Esophagus squamous epithelium (tissue), 5 donors: ENCODE results near the gene CPO. TPM values are rescaled to one million over a fixed set of nuclear protein-coding genes. Genes with fewer than 3 reads are reported as not detected.

Experiments
- DNase-seq: peaks from one replicate; lab custom pipeline; 2025; lab: John Stamatoyannopoulos, UW
- H3K27ac ChIP-seq, 4 donors: fragments of 200-600 bp; sonication (generic); one replicate each; pipeline ENCODE4 v1.5.1; 2016 to 2019; ENCODE audit warnings: mild to moderate bottlenecking in 1 of 4
- H3K27me3 ChIP-seq, 4 donors: fragments of 200-600 bp; sonication (generic); 1 replicate in 3 of 4; 2 replicates in 1 of 4; pipeline versions ENCODE4 v1.5.1 to v1.6.0; 2017 to 2021; ENCODE audit warnings: antibody characterized with exemption in 1 of 4
- H3K36me3 ChIP-seq, 3 donors: fragments of 200-600 bp; sonication (generic); one replicate each; pipeline ENCODE4 v1.5.1; 2016 to 2019
- H3K4me1 ChIP-seq, 3 donors: fragments of 200-600 bp; sonication (generic); one replicate each; pipeline ENCODE4 v1.5.1; 2017 to 2019
- H3K4me3 ChIP-seq, 4 donors: fragments of 200-600 bp; sonication (generic); 1 replicate in 3 of 4; 2 replicates in 1 of 4; pipeline ENCODE4 v1.5.1; 2016 to 2019; ENCODE audit warnings: mild to moderate bottlenecking in 2 of 4, moderate library complexity in 1 of 4
- H3K9me3 ChIP-seq, 3 donors: fragments of 200-600 bp; sonication (generic); one replicate each; pipeline ENCODE4 v1.5.1; 2016 to 2019
- CTCF ChIP-seq, 6 experiments: fragments of 450-650 bp in 4 of 6; fragments of 200-600 bp in 2 of 6; sonication (generic) in 2 of 6; IDR thresholded peaks; one replicate each; pipeline ENCODE4 v1.5.1; 2016 to 2019; ENCODE audit warnings: antibody characterized with exemption in 6 of 6, mild to moderate bottlenecking in 4 of 6, moderate library complexity in 4 of 6
- POLR2A ChIP-seq, 4 donors: fragments of 450-650 bp; IDR thresholded peaks; one replicate each; pipeline ENCODE4 v1.6.1; 2017; ENCODE audit warnings: antibody characterized with exemption in 4 of 4, mild to moderate bottlenecking in 4 of 4, moderate library complexity in 3 of 4
- WGBS, 2 donors: methylation state at CpG; one replicate each; pipeline ENCODE4 v1.1.5; 2018; 5-methylcytosine and 5-hydroxymethylcytosine counted together
- intact Hi-C: fragments of 100-400 bp; cut with DNase I; formaldehyde crosslinking; loops from one replicate; pipeline ENCODE4 v1.15.0; 2022
- total RNA-seq, 4 donors: library from RNA; depleted of rRNA; stranded (reverse); fragments of >200 nt; gene quantifications; one replicate each; pipeline ENCODE4 v1.1.0, GENCODE V29; 2016
- donor health status: DM: yes; HTN: yes; CAD: no.

CPO gene
- total RNA-seq, 4 donors from 2014 or later, result not detected

GRCh38 chr2:206920310-206920709 lies 19.0 kb upstream of the CPO start:
- intact Hi-C loops, result no loop called here
- DNase-seq, result no peak
- Histone ChIP-seq H3K4me3 (no peak overlapping the region), H3K36me3 (no peaks in the 10 kb centered on the region), H3K27ac (no peak overlapping the region), H3K9me3 (no peaks in the 10 kb centered on the region), H3K4me1 (no peaks in the 10 kb centered on the region), H3K27me3 (no peaks in the 10 kb centered on the region)
- no peak for TF ChIP-seq CTCF (IDR thresholded peaks at IDR 0.05)
- TF ChIP-seq POLR2A (IDR thresholded peaks at IDR 0.05), result no peak
- 86 to 89% methylated on average over 3 of the region's 3 CpGs for WGBS, 2 donors

- intact Hi-C loops, result no loop called here
- Histone ChIP-seq H3K27me3 (no peaks in the 10 kb centered on the region), H3K27ac (no peak overlapping the region), H3K36me3 (no peaks in the 10 kb centered on the region), H3K4me1 (no peaks in the 10 kb centered on the region), H3K9me3 (no peaks in the 10 kb centered on the region), H3K4me3 (no peak overlapping the region)
- DNase-seq, result no peak
- TF ChIP-seq POLR2A (IDR thresholded peaks at IDR 0.05), result no peak
- no peak for TF ChIP-seq CTCF (IDR thresholded peaks at IDR 0.05)
- WGBS, 2 donors, result 47 to 58% methylated on average over 2 of the region's 2 CpGs
Observed at GRCh38 chr2:206920951-206921350, 18.4 kb upstream of the CPO start.

- H3K4me1 ChIP-seq, result no peaks in the 10 kb centered on the region
- H3K27ac ChIP-seq, result no peak overlapping the region
- no peaks in the 10 kb centered on the region for H3K27me3 ChIP-seq
- H3K9me3 ChIP-seq, result no peaks in the 10 kb centered on the region
- H3K36me3 ChIP-seq, result no peaks in the 10 kb centered on the region
- TF ChIP-seq CTCF (IDR thresholded peaks at IDR 0.05), result no peak
- no peak for TF ChIP-seq POLR2A (IDR thresholded peaks at IDR 0.05)
- 86 to 91% methylated on average over 5 of the region's 5 CpGs for WGBS, 2 donors
- intact Hi-C loops, result no loop called here
- DNase-seq, result no peak
- no peak overlapping the region for H3K4me3 ChIP-seq
Observed at GRCh38 chr2:206921529-206921928, 17.8 kb upstream of the CPO start.

GRCh38 chr2:206935991-206936842 lies 3.1 kb upstream of the CPO start:
- TF ChIP-seq CTCF (IDR thresholded peaks at IDR 0.05) (no peak), POLR2A (IDR thresholded peaks at IDR 0.05) (no peak)
- H3K27ac ChIP-seq, result no peak overlapping the region
- intact Hi-C loops, result no loop called here
- DNase-seq, result no peak
- WGBS, 2 donors, result 26 to 65% methylated on average over 2 of the region's 2 CpGs
- H3K9me3 ChIP-seq, result no peaks in the 10 kb centered on the region
- H3K36me3 ChIP-seq, result no peaks in the 10 kb centered on the region
- no peaks in the 10 kb centered on the region for H3K4me1 ChIP-seq
- H3K4me3 ChIP-seq, result no peak overlapping the region
- H3K27me3 ChIP-seq, result no peaks in the 10 kb centered on the region

GRCh38 chr2:206936843-206937230 lies 2.5 kb upstream of the CPO start:
- Histone ChIP-seq H3K4me3 (no peak overlapping the region), H3K9me3 (no peaks in the 10 kb centered on the region), H3K4me1 (no peaks in the 10 kb centered on the region), H3K27ac (no peak overlapping the region), H3K36me3 (no peaks in the 10 kb centered on the region), H3K27me3 (no peaks in the 10 kb centered on the region)
- intact Hi-C loops, result no loop called here
- no peak for DNase-seq
- 28 to 42% methylated on average over 2 of the region's 2 CpGs for WGBS, 2 donors
- no peak for TF ChIP-seq POLR2A (IDR thresholded peaks at IDR 0.05)
- TF ChIP-seq CTCF (IDR thresholded peaks at IDR 0.05), result no peak
